Activated CD4-positive, CD25-positive, alpha-beta regulatory T cell treated with anti-CD3 and anti-CD28 coated beads, Interleukin-2, amount 50 U/mL, for 16 hours (primary cell): ENCODE results near the gene AHDC1.
"Not testable (repeated sequence)": the region's sequence is repeated elsewhere in the genome, so short reads cannot be mapped to it uniquely, and the experiment has no call there.

Source experiments
- DNase-seq: peaks from one replicate; pipeline ENCODE4 v3.0.0-alpha.2; 2020; ENCODE audit warnings: low read depth, low spot score

Gene AHDC1

DNA sequence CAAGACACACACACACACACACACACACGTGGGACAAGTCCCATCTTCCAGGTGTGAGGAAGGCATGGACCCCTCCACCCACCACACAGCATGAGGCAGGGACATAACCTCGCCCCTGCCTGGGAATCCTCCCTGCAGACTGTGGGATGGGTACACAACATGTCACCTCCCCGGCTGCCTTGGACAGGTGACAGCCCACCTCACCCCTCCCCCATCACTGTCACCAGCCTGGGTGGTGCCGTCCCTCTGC lies 40.7 kb downstream of the AHDC1 start:
- no peak for DNase-seq

DNA sequence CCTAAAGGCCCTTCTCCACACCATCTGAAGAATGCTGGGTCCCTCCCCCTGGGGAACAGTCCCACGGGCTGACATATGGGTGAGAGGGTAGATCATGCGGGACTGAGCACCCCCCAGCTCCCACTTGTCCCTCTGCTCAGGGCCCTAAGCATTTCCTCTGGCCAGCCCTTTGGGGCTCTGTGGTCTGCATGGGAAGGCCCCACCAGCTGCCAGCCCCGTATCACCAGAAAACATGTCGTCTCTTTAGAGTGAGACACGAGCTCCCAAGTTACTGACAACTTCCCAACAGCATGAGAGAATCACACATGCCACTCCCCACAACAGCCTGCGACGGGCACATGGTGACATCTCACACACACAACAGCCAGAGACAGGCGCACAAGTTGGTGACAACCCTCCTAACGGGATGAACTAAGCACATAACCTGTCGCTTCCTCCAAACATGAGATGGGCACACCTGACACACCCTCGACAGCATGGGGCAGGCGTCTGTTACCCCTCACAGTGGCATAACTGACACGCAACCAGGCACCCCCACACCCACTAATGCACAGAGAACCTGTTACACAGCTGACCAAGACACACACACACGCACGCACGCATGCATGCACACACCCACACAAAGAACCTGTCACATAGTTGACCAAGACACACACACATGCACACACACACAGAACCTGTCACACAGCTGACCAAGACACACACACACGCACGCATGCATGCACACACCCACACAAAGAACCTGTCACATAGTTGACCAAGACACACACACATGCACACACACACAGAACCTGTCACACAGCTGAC lies 41.2 kb downstream of the AHDC1 start:
- no peak for DNase-seq

DNA sequence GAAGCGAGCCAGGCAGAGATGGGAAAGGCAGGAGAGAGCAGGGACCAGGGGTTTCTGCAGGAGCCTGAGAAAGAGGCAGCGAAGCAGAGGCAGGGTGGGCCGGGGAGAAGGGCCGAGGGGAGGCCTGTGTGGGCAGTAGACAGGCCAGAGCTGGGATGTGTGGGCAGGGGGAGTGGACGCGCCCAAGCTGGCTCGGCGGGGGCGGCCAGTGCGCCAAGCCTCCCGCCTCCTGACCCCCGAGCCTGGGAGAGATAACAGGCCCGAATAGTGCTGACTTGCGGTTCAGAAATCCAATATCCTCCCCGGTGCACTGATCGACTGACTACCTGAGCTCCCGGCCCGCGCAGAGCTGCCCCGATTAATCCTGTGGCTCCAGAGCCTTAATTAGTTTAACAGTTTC lies 41.9 kb downstream of the AHDC1 start:
- DNase-seq = no peak

DNA sequence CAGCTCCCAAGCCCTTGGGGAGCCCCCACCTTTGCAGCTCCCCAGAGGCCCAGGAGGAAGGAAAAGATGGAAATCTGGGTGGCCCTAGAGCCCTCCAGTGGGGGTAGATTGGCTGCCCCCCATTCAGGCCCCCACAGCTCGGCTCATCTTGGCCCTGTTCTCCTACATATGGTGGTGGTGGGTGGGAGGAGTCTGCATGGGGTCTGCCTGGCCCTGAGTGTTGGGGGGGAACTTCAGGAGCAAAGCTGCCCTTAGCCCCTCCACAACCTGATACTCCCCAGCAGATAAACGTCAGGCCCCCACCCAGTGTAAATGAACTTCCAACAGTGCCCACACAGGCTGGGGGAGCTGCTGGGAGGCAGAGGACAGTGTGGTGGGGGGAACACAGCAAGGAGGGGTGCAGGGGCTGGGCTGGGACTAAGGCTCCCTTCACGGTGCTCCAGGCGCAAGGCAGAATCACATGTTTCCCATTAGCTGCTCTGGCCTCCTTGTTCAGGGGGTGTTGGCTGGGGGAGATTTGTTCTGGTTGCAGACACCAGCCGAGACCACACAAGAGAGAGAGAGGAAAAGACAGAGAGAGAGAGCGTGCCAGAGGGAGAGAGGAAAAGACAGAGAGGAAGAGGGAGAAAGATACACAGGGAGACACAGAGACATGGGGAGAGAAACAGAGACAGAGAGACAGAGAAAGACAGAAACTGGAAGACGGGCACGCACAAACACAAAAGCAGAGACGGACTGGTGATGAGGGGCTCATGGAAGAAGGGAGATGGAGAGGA lies 42.6 kb downstream of the AHDC1 start:
- no peak for DNase-seq

DNA sequence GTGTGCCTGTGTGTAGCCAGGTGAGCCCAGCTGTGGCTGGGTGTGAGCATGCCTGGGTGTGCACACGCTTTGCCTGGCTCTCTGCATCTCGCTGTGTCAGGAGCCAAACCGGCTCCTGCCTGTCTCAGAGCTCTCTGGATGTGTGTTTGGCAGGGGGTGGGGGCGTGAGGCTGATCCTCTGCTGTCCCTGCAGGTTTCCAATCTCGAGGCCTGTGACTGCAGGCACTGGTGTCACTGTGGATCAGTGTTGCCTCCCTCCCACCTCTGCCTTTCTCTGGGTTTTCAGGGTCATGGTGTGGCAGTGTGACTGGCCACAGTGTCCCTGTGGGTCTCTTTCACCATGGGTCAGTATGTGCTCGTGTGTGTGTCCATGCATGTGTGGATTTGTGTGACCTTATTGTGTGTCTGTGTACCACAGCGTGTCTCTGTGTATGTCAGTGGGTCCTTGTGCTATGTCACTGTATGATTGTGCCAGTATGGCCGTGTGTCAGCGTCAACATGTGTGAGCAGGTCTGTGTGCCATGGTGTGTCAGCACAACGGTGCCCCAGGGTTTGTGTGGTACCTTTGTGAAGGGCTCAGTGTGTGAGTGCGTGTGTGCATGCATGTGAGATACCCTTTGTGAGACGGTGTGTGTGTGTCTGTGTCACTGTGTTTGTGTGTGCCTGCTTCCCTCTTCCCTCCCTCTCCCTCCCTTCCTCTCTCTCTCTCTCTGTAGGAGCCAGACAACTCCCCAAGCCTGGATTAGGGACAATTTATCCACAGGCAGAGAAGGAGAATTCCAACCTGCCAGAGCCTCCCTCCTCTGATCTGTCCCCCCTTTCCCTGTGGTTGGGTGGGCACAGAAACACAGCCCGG lies 43.4 kb downstream of the AHDC1 start:
- DNase-seq = no peak

DNA sequence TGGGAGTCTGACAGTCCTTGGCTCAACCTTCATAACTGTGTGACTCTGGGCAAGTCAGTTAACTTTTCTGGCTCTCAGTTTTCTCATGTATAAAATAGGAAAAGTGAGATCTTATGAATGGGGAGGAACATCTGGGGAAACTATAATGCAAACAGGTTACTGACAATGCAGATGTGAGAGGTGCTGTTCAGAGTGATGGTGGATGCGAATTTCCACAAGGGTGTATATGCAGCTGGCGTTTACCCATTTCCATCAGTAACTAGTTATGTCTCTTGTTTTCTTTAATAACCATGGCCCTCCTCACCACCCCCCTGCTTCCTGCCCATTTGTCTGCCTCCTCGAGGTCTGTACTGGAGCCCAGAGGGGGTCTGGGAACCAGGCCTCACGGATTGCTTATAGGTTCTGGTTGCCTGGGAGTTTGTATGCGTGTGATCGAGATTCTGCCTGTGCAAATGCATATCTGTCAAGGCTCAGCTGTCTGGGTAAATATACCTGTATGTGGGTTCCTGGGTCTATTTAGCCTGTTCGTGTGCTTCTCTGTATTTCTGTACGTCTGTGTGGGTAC lies 44.4 kb downstream of the AHDC1 start:
- no peak for DNase-seq

DNA sequence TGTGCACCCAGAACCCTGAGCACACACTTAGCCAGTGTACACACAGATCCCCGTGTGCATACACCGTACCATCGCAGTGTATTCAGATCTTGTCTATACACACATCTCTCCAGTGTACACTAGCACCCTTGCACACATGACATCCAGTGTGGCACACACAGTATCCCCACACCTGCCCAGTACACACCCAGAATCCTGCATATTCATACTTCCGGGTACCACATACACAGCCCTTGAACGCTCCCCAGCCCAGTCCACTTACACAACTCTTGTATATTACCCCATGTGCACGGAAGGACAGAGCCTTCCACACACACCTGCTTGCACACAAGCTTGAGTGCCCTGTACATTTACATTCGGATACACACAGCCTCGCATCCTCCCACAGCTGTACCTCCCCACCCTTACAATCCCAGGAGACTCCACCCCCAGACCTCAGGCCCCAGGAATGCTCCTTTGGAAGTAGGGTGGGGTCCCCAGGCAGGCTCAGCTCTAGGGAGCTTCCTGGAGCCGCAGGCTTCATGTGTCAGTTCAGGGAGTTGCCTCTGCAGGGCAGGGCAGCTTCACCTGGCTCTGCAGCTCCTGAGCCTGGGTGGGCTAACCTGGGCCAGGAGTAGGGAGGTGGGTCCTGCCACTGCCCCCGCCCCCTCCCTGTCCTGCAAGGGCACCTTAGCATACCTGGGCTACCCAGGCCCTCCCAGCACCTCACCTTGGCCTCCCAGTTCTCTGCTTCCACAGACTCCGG lies 46.2 kb downstream of the AHDC1 start:
- no peak for DNase-seq

DNA sequence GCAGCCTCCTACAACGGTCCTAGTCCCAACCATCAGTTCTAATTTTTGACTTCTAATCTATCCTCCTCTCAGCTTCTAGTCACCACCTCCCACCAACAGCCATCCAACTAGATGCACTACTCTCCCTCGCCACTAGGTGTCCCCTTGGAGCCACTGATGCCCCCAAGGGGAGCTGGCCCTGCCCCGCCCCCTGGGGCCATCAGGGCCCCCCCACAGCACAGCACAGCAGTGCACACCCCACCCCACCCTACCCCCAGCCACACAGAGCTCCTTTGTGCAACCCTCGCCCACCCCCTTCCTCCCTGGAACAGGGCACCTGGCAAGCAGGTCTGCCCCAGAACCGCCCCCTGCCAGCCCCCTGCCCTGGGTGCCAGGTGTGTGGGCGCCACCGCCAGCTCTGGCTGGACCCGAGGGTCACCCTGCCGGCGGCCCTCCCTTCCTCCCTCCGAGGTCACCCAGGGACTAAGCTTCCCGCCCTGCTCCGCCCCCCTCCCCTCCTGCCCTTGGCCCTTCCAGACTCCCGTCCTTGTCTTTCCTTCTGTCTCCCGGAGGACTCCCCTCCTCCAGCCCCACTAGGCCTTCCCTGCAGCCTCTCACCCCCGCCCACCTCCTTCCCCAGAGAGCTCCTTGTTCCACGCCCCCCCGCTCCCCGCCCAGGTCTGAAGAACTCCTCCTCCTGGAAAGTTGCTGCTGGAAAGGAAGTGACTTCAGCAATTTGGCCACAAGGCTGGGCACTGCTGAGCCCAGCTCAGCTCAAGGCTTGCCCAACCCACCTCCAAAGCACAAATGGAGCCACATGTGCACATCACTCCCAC lies 47.0 kb downstream of the AHDC1 start:
- DNase-seq = peak; percentile 49

DNA sequence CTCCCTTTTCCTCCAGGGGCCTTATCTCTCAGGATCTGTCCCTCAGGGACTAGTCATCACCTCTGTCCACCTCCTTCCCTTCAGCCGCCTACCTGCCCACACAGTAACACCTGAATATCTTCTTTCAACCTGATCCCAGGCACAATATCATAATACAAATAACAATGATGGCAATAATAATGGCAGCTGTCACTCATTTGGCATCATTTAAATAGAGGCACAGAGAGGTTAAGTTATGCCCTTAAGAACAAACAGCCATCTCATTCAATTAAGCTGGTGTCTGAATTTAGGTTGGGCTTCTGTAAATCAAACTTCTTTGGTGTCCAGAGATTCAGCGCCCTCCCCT lies 47.5 kb downstream of the AHDC1 start:
- no peak for DNase-seq

DNA sequence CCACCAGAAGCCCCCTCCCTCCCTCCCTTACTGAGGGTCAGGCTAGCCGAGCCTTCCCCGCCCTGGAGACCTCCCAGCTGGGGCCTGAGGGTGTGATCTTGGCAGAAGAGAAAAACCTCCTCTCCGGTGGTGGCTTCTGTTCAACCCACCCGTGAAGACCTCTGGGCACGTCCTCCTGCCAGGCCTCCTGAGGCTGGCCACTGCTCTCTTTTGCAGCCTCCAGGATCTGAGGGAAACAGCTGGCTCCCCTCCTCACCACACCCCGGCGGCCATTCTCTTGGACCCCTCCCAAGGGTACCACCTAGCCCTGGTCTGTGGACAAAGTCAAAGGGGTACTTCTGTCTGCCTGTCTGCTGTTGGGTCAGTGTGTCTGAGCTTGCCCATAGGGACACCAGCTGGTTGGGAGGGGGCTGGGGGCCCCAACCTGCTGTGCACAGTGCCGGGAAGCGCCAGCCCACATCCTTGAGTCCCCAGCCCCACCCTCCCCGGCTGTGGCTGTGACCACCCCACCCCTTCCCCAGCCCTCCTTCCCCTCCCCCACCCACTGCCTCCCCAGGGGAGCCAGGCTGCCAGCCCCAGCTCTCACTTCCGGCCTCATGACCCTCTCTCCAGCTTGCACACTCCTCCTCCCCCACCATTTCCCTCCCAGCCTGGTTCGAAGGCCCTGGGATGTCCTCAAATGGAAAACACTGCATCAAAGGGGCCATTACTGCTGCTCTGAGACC lies 48.1 kb downstream of the AHDC1 start:
- DNase-seq = no peak

DNA sequence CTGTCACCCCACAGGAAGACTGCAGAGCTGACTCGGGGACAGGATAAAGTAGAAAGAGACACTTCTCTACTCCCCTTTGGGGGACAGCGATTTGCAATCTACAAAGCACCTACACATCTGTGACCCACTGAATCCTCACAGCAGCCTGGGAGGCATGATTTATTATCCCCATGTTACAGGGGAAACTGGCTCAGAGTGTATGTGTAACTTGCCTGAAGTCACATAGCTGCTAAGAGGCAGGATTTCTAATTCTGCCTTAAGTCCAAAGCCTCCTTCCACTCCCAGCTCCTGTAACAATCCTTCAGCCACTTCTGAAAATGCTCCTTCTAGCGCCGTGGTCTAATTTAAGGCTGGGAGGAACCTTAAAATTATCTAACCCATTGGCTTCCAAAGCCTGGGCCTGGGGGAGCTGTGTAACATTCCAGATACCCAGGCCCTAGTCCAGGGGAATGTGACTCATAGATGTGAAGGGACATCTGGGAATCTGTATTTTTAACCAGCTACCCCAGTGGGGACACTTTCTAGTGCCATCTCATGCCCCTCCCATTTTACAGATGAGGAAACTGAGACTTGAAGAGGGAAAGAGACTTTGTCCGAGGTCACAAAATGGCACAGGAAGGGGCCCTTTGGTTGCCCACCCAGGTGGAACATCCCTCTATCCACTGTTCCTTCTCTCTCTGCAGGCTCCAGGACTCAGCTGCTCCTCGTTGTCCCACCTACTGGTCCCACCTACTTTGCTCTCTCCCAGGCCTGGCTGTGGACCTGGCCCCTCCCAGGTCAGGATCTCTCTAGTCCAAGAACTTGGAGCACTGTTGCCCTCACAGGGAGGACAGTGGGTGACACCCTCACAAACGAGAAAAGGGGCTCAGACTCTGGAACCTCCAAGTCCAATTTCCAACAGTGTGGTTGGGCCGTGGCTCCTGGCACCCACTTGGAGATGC lies 48.9 kb downstream of the AHDC1 start:
- DNase-seq = no peak

DNA sequence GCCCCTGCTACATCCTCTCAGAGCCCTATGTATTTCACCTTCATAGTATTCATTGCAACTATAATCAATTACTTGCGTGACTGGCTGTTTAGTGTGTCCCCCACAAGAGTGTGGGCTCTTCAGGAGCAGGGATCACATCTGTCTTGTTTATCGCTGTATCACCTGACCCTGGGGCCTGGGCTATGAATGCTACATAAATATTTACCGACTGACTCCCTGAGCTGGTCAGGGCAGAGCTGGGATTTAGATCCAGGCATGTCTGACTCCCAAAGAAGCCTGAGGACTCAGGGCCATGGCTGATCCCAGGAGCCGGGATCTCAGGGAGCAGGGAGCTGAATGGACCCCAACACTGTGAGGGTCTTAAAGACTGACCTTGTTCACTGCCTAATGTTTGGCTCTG lies 49.7 kb downstream of the AHDC1 start:
- DNase-seq = no peak

DNA sequence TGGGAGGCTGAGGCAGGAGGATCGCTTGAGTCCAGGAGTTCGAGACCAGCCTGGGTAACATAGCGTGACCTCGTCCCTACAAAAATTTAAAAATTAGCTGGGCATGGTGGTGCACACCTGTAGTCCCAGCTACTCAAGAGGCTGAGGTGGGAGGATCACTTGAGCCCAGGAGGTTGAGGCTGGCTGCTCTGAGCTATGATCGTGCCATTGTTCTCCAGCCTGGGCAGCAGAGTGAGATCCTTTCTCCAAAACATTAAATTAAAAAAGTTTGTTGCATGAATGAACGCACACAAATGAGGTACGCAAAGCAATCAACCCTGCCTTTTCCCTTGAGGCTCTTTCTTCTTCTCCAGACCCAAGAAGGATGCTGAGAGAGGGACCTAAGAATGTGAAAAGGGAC lies 50.1 kb downstream of the AHDC1 start:
- DNase-seq = not testable (repeated sequence)

DNA sequence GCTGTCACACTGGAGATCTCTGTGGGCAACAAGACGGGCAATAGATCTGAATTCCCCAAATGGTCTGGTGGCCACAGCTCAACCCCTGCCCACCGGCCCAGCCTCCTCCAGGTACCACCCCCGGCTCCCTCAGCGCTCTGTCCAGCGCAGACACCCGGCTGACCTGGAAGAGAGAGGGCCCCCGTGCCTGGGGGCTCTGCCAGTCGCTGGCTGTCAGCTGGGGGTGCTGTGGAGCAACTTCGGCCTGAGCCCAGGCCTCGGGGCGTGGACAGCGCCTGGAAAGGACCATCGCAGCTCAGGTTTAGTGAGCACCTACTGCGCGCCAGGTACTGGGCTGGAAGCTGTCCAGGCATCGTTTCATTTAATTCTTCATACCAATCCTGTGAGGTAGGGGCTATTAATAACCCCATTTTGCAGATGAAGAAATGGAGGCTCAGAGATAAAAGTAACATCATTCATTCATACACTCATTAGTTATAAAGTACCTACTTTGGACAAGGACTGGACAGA lies 51.0 kb downstream of the AHDC1 start:
- no peak for DNase-seq

DNA sequence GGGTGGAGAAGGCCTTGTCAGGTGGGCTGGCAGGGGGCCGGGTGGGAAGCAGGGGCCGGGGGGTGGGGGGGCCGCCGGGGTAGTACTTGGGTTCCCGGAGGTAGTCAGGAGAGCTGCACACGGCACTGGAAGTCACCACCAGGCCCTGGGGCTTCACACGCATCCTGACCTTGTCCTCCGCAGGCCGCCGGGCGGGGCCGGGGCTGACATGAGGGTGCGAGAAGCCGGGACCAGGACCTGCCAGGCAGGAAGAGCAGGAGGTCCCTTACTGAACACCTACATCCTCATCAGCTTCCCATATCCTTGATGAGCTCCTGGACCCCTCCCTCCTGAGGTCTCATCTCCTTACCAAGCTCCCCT lies 52.0 kb downstream of the AHDC1 start:
- DNase-seq = no peak

DNA sequence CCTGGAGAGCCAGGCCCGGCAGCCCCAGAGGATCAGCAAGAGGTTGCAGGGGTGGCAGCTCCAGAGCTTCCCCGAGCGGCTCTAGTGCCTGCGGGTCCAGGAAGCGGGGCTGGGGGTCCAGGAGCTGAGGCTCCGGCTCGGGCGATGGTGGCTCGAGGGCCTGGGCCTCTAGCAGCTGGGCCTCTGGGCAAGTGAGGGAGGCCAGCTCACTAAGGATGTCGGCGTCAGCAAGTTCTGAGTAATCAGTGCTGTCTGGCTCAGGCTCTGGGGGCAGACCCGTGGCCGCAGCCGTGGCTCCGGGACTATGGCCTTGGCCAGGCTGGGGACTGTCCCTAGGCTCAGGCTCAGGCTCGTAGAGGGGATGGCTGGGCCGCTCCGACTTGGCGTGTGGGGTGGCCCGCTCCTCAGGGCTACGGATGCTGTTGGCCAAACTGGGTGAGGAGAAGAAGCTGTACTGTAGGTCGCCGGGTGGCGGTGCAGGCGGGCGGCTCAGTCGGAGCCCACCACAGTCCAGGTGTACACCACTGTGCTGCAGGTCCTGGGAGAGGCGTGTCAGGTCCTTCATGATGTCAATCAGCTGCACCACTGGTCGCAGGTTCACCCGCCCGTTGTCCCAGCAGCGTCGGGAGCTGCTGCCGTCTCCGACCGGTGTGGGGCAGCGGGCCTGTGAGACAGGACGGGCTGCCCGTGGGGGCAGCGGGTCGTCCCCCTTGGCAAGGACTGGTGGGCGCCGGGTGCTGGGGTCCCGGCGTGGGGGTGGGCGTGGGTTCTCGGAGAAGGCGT lies 52.6 kb downstream of the AHDC1 start:
- DNase-seq = no peak

DNA sequence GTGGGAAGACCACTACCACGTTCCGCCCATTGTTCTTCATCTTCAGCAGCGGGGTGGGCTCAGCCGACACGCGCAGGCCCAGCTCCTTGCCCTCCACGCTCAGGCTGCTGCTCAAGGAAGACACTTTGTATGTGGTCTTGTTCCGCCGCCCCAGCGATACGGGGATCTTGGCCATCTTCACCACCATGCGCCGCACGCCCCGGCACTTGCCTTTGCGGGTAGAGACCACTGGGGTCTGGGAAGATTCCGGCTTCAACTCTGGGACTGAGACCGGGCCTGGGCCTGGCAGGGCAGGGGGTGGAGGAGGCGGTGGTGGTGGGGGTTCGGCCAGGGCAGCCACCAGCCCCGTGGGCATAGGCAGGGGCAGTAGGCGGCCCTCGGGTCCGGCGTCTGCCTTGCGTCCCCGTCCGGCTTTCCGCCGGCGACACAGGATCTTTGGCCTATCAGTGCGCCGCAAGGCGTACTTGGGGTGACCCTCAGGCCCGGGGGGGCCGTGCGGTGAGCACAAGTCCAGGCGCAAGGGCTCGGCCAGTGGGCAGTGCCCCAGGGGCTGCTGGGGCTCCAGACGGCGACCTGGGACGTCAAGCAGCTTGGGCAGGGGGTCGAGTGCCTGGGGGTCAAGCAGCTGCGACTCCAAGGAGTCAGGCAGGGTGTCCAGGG lies 53.3 kb downstream of the AHDC1 start:
- DNase-seq = no peak
